Testis (tissue), 2 donors: Measurements from ENCODE around the gene FLAD1.

Source experiments
- POLR2A ChIP-seq: fragments of 450-650 bp; IDR thresholded peaks from one replicate; pipeline ENCODE4 v1.6.1; 2017; ENCODE audit warnings: antibody characterized with exemption, mild to moderate bottlenecking, moderate library complexity
- TF ChIP-seq, protein P1 (sequence below), 3 experiments: fragments of 450-650 bp in 2 of 3; fragments of 200-600 bp in 1 of 3; sonication (generic) in 1 of 3; IDR thresholded peaks; one replicate each; pipeline ENCODE4 v1.5.1; 2016 to 2019; ENCODE audit warnings: antibody characterized with exemption in 3 of 3, mild to moderate bottlenecking in 2 of 3, moderate library complexity in 1 of 3

DNA sequence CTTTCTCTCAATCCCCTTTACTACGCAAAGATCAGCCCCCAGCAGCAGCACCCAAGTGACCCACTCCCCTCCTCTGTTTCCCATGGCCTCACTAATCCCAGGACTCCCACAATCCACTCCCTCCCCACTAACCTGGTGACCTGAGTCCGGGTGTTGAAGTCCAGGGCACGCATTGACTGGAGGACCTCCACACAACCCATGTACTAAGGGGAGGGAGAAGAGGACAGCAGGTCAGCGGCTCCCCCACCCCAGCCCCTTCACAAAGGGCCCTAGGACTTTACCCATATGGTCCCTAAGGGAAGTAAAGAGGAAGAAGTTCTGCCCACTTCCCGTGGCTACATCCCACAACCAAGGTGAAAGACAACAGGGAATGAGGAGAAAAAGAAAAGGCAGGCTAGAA lies 13.9 kb upstream of the FLAD1 start:
- TF ChIP-seq, protein P1, sequence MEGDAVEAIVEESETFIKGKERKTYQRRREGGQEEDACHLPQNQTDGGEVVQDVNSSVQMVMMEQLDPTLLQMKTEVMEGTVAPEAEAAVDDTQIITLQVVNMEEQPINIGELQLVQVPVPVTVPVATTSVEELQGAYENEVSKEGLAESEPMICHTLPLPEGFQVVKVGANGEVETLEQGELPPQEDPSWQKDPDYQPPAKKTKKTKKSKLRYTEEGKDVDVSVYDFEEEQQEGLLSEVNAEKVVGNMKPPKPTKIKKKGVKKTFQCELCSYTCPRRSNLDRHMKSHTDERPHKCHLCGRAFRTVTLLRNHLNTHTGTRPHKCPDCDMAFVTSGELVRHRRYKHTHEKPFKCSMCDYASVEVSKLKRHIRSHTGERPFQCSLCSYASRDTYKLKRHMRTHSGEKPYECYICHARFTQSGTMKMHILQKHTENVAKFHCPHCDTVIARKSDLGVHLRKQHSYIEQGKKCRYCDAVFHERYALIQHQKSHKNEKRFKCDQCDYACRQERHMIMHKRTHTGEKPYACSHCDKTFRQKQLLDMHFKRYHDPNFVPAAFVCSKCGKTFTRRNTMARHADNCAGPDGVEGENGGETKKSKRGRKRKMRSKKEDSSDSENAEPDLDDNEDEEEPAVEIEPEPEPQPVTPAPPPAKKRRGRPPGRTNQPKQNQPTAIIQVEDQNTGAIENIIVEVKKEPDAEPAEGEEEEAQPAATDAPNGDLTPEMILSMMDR (IDR thresholded peaks at IDR 0.05): no peak
- no peak for TF ChIP-seq POLR2A
